CD4-positive, alpha-beta T cell treated with Interleukin-6 for 4 hours (primary cell): Measurements from ENCODE around the gene AFF2.

Experiments used
- DNase-seq: peaks from one replicate; pipeline ENCODE4 v3.0.0-alpha.2; 2020; ENCODE audit warnings: mixed read lengths

Gene AFF2

DNA sequence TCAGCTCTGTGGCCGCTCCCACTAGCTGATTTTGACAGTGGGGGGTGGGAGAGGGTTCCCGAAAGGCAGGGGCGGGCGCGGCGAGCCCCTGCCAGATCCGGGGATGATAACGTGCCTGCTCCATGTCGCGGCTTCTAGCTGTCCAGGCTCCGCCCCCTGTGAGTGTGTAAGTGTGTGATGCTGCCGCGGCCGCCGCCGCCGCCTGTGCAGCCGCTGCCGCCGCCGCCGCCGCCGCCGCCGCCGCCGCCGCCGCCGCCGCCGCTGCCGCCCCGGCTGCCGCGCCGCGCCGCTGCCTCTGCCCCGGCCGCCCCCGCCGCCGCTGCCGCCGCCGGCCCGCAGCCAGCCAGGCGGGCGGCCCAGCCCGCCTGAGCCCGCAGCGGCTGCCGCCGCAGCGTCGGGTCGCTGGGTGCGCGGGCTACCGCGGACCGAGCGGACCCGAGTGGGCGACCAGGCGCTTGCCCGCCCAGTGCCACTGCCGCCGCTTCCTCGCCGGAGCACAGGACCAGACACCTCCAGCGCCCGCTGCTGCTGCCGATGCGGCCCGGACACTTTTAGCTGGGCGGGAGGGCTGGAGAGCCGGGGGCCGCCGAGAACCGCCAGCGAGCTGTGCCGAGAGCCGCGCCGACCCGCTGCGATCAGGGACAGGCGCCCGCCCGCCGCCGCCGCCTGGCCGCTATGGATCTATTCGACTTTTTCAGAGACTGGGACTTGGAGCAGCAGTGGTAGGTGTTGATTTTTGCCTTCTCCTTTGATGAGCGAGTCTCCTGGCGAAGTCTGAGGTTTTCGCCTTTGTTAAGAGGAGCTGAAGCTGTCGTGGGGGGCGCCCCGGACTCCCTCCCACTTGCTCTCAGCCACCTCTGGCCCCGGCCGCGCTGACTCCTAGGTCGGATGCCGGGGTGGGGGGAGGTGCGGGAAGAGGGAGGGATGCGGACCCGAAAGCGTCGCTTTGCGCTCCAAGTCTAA lies at the start of gene AFF2:
Gene AFF2, plus strand, starts transcription at position 195 of the 963 bp plus-strand sequence. Its CDS starts 481 bp downstream, at position 676.
- DNase-seq, result peak; percentile 70

DNA sequence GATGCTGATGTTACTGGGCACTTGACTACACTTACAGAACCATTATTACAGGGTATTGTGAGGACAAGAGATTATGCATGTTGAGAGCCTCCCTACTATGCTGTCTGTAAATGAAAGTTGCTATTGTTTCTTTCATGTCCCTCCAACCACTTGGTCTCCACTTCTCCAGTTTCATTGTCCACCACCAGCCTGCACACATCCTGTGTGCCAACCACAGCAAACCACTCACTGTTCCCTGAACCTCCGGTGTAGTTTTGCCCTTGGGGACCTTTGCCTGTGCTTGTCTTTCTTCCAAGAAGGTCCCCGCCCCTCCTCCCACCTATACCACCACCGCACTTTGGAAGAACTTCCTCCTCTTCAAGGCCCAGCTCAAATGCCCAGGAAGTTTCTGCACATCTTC lies 43.1 kb upstream of the AFF2 start:
- no peak for DNase-seq

DNA sequence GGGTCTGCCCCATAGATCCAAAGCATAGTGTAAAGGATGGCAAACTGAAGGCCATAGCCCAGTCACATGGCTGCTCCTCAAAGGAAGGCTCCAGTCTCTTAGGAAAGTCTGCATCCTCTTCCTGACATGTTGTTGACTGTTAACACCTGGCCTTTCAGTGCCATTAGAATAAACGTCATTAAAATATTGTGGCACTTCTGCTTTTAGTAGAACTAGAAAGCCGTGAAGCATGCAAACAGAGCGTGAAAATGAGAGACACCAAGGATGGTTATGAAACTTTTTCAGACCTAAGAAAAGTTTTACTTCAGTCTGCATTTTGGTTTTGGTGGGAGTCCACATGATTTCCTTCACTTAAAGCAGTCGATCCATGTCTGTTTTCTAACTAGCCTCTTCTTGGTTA lies 41.1 kb upstream of the AFF2 start:
- DNase-seq, result no peak

GRCh38 chrX:148466292-148466691 lies 34.1 kb upstream of the AFF2 start:
- DNase-seq, result no peak

DNA sequence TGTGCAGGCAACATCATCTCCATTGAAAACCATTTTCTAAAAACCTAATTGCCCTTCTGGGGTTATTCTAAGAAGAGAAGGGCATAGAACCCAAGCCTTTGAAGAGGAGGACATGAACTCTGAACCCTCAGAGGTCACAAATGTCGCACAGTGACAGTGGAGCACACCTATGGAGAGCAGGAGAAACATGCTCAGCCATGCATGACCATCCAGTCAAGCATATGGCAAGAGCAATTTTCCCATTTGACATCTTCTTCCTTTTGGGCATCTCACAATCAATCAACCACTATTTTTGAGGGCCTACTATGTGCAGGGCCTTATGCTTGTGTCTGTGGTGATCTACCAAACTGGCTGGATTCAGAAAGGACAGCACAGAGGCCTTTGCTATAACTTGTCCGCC lies 30.1 kb upstream of the AFF2 start:
- no peak for DNase-seq

DNA sequence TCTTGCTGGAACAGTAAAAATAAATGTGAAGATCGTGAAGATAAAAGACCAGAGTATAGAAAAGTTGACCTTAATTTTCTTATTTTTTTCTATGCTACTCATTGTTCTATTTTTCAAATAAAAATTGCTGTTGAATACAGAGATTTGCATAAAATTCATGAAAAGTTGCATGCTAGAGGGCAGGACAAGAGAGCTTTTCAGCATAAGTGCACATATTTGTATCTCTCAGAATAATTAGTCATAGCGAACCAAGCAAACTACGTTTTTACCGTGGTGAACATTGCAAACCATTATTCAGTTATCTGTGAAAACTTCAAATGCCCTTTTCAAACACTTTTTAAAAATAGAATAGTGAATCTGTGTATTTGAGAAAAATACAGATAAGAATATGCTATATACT lies 26.4 kb upstream of the AFF2 start:
- DNase-seq, result no peak

DNA sequence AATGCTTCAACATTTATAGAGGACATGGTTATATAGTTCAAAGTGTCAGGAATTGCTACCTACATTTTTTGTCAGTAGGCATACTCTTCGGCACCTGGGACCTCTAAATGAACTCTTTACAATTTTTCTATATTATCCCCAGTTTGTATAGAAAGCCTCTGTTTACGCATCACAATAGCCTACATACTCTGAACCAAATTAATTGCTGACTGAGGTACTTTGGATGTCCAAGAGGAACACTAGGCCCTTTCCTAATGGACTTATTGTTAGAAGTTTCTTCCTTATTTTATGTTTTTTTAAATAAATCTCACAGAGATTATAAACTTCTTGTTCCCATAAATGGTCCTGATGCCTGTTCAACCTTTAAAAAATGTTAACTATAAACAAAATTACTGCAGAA lies 8.4 kb upstream of the AFF2 start:
- DNase-seq, result no peak

- DNase-seq, result no peak
These were observed 5.2 kb upstream of the AFF2 start for GRCh38 chrX:148495176-148495575.

GRCh38 chrX:148498067-148498466 lies 2.4 kb upstream of the AFF2 start:
- DNase-seq, result no peak

DNA sequence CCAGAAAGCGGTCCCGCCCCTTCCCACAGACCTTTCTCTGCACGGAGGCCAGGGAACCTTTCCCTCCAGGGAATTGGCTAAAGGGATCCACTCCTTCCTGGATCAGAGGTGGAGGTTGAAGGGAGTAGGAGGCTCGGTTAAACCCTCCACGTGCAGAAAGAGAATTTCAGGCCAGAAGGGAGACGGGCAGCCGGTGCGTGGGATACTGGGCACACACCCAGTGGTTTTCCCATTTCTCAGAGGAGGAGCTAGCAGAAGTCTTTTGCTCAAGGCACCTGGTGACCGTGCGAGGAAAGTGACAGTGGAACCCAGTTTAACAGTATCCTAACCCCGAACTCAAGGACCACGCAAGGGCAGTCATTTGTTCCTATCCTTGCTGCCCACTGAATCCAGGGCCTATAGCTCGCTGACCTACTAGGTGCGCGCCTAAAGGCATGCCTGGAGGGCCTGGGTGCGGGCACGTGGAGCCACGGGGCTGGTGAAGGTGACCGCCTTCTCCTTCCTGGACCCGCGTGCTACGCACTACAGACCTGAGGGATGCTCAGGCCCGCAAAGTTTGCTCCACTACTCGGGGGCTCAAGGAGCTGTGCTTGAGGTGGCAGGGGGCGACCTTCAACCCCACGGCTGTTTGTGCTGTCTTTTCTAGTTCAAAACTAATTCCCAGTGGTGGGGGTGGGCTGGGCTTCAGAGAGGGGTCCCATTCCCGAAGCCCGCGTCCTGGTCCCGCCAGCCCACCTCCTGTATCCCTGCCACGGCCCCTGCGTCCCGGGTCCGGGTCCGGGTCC lies 587 bp upstream of the AFF2 start:
- DNase-seq, result no peak

DNA sequence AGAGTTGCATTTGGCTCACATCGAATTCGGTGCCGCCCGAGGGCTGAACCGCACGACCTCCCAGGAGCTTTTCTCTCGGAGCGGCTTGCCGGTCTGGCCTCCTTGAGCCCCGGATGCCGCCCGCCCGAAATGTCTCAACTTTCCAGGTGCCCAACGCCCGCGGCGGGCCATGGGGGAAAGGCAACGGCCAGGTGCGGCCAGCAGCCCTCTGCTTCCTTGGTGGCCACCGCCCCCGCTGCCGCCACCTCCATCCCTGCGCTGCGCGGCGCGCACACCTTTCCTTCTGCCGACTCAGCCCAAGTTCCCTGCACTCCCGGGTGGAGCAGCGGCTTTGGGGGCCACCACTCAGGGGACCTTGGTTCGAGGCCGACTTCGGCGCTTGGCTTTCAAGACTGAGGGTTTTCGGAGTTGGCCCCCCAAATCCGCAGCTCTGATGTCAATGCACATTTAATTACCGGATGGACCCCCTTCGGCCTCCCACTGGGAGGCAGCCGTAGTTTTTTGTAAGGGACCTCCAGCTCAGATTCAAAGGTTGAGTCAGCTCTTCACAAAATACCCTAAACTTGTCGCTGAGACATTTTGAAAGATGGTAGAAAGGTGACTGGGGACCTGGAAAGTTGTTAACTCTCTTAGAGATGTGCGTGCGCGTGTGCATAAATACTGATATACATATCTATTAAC lies 1.1 kb downstream of the AFF2 start:
- peak; percentile 6 for DNase-seq

- no peak for DNase-seq
These were observed 4.1 kb downstream of the AFF2 start for GRCh38 chrX:148504506-148504905.

GRCh38 chrX:148507418-148507817 lies 7.0 kb downstream of the AFF2 start:
- DNase-seq, result no peak

DNA sequence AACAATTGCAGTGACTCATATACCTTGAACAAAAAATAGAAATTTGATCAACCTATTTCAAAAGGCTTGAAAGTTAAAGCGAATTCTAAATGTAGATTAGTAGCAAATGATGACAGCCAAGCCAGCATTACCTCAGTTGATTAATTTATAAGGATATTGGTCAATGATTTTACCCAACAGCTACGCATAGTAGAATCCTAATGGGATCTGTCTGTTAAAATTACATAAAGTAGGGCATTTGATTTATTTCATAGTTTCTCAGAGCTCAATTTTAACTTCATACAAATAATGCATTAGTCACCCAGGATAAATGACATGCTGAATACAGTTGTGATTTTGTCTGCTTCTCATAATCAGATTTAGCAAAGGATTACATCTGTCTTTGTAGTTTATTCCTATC lies 12.0 kb downstream of the AFF2 start:
- DNase-seq, result no peak

DNA sequence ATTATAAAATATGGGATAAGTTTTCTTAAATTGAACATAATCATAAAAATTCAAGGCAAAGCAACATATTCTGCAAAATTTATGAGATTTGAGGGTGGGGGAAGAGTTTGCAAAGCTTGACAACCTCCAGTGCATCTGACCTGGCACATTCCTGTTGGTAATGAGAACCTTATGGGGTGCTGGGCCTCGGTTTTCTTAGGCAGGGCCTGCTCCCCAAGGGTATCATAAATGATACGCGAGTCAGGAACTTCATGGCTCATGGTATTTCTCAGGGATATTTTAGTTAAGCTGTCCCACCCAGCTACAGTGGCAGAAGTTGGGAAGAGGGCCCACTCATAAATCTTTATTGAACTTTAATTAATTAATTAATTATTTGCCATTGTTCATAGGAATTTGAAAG lies 13.2 kb downstream of the AFF2 start:
- DNase-seq, result no peak

GRCh38 chrX:148517176-148517575 lies 16.8 kb downstream of the AFF2 start:
- no peak for DNase-seq

DNA sequence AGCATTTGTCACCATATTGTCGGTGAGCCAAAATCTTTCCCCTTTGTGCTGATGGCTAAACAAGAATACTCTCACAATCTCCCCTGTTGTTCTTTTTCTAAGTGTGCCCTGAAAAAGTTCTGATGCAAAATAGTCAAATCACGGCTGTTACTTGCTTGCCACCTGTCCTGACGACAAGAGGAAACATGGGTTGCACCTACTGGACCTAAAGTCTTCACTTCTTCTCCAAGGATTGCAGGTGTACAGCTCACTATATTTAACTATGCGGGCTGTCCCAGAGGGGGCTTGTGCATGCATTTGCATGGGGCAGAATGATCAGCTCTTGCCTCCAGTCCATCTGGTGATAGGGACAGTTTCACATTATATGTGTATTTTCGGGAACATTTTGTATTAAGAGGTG lies 21.6 kb downstream of the AFF2 start:
- DNase-seq, result no peak

GRCh38 chrX:148523303-148524080 lies 23.1 kb downstream of the AFF2 start:
- DNase-seq, result no peak

GRCh38 chrX:148530464-148531077 lies 30.2 kb downstream of the AFF2 start:
- DNase-seq, result peak; percentile 30

- no peak for DNase-seq
These were observed 33.9 kb downstream of the AFF2 start for GRCh38 chrX:148534291-148534690.

- DNase-seq, result no peak
These were observed 35.2 kb downstream of the AFF2 start for GRCh38 chrX:148535639-148536038.

- no peak for DNase-seq
These were observed 36.5 kb downstream of the AFF2 start for GRCh38 chrX:148536961-148537360.
